Measurements from ENCODE around the gene SPAG17. TPM values are rescaled to one million over a fixed set of nuclear protein-coding genes. Genes with fewer than 3 reads are reported as not detected.

The SPAG17 gene
- total RNA-seq, 4 donors from 2014 or later, result 0.13 to 3.1 (median 1.4) TPM

DNA sequence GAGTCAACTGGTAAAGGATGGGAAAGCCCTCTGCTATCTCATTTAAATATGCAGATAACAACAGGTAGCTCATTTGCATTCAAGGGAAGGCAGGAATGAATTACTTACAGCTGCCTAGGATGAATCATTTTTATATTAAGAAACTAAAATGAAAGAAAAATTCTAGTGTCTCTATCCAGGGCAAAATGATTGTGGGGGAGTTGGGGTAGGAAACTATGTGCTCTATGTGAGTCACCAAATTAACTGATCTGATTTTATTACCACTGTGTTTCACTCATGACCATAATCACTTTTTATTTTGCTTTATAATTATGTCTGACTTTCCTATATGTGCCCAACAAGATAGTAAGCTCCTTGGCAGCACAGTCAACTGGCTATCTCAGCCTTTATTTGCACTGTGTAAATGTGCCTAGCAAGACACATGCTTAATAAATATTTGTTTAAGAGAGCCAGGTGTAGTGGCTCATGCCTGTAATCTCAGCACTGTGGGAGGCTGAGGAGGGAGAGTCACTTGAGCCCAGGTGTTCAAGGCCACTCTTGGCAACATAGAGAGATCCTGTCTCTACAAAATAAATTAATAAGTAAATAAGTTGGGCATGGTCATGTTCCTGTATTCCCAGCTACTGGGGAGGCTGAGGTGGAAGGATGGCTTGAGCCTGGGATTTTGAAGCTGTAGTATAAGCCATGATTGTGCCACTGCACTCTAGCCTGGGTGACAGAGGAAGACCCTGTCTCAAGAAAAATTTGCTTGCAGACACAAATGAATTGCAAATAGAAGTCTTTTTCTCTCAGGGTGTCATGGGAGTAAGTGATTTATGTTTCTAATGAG lies 84.1 kb downstream of the SPAG17 start:
- Histone ChIP-seq H3K27me3 (no peaks in the 10 kb centered on the region), H3K4me3 (no peak overlapping the region), H3K4me1 (no peaks in the 10 kb centered on the region), H3K27ac (no peak overlapping the region), H3K36me3 (no peaks in the 10 kb centered on the region), H3K9me3 (no peaks in the 10 kb centered on the region)
- TF ChIP-seq EP300 (IDR thresholded peaks at IDR 0.05) (no peak), POLR2AphosphoS5 (IDR thresholded peaks at IDR 0.05) (no peak), POLR2A (IDR thresholded peaks at IDR 0.05) (no peak)
- TF ChIP-seq, protein P1, sequence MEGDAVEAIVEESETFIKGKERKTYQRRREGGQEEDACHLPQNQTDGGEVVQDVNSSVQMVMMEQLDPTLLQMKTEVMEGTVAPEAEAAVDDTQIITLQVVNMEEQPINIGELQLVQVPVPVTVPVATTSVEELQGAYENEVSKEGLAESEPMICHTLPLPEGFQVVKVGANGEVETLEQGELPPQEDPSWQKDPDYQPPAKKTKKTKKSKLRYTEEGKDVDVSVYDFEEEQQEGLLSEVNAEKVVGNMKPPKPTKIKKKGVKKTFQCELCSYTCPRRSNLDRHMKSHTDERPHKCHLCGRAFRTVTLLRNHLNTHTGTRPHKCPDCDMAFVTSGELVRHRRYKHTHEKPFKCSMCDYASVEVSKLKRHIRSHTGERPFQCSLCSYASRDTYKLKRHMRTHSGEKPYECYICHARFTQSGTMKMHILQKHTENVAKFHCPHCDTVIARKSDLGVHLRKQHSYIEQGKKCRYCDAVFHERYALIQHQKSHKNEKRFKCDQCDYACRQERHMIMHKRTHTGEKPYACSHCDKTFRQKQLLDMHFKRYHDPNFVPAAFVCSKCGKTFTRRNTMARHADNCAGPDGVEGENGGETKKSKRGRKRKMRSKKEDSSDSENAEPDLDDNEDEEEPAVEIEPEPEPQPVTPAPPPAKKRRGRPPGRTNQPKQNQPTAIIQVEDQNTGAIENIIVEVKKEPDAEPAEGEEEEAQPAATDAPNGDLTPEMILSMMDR (IDR thresholded peaks at IDR 0.05), result no peak
- no peak for DNase-seq (ENCODE audit: low spot score in 2 of 2)

DNA sequence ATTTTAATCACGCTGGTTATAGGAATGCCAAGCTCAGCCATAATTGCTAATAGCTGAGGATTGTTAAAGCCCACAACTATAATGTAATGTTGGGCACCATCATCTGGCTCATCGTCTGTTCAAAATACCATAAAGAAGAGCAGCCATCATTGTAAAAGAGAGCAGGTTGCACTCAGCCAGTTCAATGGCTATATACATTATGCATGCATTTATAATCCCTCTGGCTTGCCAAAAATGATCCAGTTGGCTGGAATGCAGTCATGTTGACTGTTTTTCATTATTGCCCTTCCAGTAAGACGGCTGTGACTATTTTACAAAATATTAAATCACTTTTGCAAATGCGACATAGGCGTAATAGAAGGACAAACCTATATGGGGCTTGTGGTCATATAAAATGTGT lies 85.3 kb downstream of the SPAG17 start:
- WGBS, result 55% methylated on average over 5 of the region's 5 CpGs

DNA sequence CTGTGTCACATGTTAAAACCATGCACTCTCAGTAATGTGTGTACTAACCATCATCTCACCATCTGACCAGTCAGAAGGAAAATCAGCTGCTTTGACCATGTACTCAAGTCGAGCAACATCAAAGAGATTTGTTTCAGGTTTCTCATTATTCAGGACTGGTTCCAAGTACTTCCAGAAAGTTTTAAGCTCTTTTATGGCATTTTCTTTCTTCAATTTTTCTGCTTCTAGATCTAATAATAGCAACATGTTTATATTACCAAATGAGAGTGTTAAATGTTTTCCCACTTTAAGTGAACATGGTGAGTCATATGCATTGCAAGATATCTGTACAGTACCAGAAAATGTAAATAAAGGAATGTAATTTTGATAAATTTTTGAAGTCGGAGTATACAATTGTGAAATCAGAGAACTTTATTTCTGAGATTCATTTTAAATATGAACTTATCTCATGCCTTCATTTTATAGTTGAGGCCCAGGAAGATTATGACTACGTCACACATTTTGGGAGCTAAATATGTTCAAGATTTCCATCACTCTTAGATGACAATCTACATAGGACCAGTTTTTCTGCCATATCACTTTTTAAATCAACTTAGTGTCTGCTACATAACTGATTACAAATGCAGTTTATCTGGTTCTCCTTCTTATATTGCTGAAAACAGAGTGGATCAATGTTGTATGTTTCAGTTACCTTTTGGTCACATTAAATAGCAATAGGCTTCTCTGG lies 87.2 kb downstream of the SPAG17 start:
- 56% methylated on average over 3 of the region's 3 CpGs for WGBS
- no peak for DNase-seq (ENCODE audit: low spot score in 2 of 2)
- Histone ChIP-seq H3K27me3 (no peaks in the 10 kb centered on the region), H3K36me3 (no peaks in the 10 kb centered on the region), H3K27ac (no peak overlapping the region), H3K4me1 (no peaks in the 10 kb centered on the region), H3K9me3 (no peaks in the 10 kb centered on the region), H3K4me3 (no peak overlapping the region)
- TF ChIP-seq, protein P1 (IDR thresholded peaks at IDR 0.05), result no peak
- TF ChIP-seq POLR2A (IDR thresholded peaks at IDR 0.05), result no peak
- TF ChIP-seq EP300 (IDR thresholded peaks at IDR 0.05), result no peak
- no peak for TF ChIP-seq POLR2AphosphoS5 (IDR thresholded peaks at IDR 0.05)

More for the DNA sequence above, 85.3 kb downstream of the SPAG17 start:
- H3K9me3 ChIP-seq, result no peaks in the 10 kb centered on the region
- no peak overlapping the region for H3K27ac ChIP-seq
- no peak for DNase-seq (ENCODE audit: low spot score in 2 of 2)
- no peaks in the 10 kb centered on the region for H3K36me3 ChIP-seq
- TF ChIP-seq EP300 (IDR thresholded peaks at IDR 0.05) (no peak), POLR2A (IDR thresholded peaks at IDR 0.05) (no peak), POLR2AphosphoS5 (IDR thresholded peaks at IDR 0.05) (no peak)
- TF ChIP-seq, protein P1 (IDR thresholded peaks at IDR 0.05), result no peak
- H3K4me1 ChIP-seq, result no peaks in the 10 kb centered on the region
- no peak overlapping the region for H3K4me3 ChIP-seq
- no peaks in the 10 kb centered on the region for H3K27me3 ChIP-seq

GRCh38 chr1:118093017-118093416 lies 92.0 kb downstream of the SPAG17 start:
- Histone ChIP-seq H3K36me3 (no peaks in the 10 kb centered on the region), H3K27me3 (no peaks in the 10 kb centered on the region), H3K4me1 (no peaks in the 10 kb centered on the region), H3K9me3 (no peaks in the 10 kb centered on the region), H3K27ac (no peak overlapping the region), H3K4me3 (no peak overlapping the region)
- DNase-seq (ENCODE audit: low spot score in 2 of 2), result no peak
- no peak for TF ChIP-seq POLR2AphosphoS5 (IDR thresholded peaks at IDR 0.05)
- no peak for TF ChIP-seq EP300 (IDR thresholded peaks at IDR 0.05)
- TF ChIP-seq, protein P1 (IDR thresholded peaks at IDR 0.05), result no peak
- TF ChIP-seq POLR2A (IDR thresholded peaks at IDR 0.05), result no peak

DNA sequence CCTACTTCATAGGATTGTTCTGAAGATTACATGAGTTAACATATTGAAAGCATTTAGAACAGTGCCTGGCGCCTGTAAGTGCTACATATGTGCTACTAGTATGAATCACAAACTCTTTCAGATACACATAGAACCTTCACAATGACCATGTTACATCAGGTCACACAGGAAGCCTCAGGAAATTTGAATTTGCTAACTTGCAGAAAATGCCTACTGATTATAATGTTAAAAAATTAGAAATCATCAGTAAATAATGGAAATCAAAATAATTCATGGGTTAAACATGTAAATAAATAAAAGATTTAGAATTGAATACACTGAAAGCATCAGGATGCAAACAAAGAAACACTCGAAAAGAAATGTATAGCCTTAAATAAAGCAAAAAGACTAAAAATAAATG lies 94.9 kb downstream of the SPAG17 start:
- Histone ChIP-seq H3K4me3 (no peak overlapping the region), H3K36me3 (no peaks in the 10 kb centered on the region), H3K27me3 (no peaks in the 10 kb centered on the region), H3K4me1 (no peaks in the 10 kb centered on the region), H3K9me3 (no peaks in the 10 kb centered on the region), H3K27ac (no peak overlapping the region)
- DNase-seq (ENCODE audit: low spot score in 2 of 2), result no peak
- TF ChIP-seq POLR2AphosphoS5 (IDR thresholded peaks at IDR 0.05) (no peak), POLR2A (IDR thresholded peaks at IDR 0.05) (no peak), EP300 (IDR thresholded peaks at IDR 0.05) (no peak)
- TF ChIP-seq, protein P1 (IDR thresholded peaks at IDR 0.05), result no peak
- WGBS, result 78% methylated on average over 2 of the region's 2 CpGs

Data from suprapubic skin (tissue), 4 donors.